ENCODE results near the gene OLA1. TPM values are rescaled to one million over a fixed set of nuclear protein-coding genes. Genes with fewer than 3 reads are reported as not detected.
A peak's percentile ranks its signal among the peaks of the same experiment; 100 is the strongest.
"Not testable (repeated sequence)": the region's sequence is repeated elsewhere in the genome, so short reads cannot be mapped to it uniquely, and the experiment has no call there.

The OLA1 gene
- total RNA-seq, 4 donors from 2014 or later: 40.4 to 54.1 (median 50.6) TPM

DNA sequence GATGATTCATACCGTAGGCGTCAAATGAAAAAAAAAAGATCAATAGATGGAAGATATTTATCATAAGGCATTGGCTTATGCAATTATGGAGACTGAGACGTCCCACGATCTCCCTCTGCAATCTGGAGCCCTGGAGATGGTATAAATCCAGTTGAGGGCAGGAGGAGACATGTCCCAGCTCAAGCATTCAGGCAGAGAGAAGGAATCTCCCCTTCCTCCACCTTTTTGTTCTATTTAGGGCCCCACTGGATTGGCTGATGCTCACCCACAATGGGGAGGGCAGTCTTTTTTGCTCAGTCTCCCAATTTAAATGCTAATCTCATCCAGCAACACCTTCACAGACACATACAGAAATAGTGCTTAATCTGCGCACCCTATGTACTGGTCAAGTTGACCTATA is 18.0 kb upstream of the OLA1 start:
- DNase-seq (ENCODE audit: low spot score): no peak
- TF ChIP-seq, protein P1, sequence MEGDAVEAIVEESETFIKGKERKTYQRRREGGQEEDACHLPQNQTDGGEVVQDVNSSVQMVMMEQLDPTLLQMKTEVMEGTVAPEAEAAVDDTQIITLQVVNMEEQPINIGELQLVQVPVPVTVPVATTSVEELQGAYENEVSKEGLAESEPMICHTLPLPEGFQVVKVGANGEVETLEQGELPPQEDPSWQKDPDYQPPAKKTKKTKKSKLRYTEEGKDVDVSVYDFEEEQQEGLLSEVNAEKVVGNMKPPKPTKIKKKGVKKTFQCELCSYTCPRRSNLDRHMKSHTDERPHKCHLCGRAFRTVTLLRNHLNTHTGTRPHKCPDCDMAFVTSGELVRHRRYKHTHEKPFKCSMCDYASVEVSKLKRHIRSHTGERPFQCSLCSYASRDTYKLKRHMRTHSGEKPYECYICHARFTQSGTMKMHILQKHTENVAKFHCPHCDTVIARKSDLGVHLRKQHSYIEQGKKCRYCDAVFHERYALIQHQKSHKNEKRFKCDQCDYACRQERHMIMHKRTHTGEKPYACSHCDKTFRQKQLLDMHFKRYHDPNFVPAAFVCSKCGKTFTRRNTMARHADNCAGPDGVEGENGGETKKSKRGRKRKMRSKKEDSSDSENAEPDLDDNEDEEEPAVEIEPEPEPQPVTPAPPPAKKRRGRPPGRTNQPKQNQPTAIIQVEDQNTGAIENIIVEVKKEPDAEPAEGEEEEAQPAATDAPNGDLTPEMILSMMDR (IDR thresholded peaks at IDR 0.05): no peak
- ATAC-seq (ENCODE audit: low FRiP score): no peak

DNA sequence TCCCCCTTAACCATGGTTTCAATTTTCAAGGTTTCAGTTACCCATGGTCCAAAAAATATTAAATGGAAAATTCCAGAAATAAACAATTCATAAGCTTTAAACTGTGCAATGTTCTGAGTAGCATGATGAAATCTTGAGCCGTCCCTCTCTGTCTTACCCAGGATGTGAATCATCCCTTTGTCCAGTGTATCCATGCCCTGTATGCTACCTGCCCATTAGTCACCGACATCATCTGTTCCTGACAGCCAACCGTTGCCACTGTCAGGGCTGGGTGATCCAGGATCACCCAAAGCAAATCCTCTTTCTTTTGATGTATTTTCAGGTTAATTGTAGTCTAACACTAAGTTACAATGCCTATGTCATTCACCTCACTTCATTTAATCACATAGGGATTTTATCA is 15.7 kb upstream of the OLA1 start:
- ATAC-seq (ENCODE audit: low FRiP score): no peak
- no peak for DNase-seq (ENCODE audit: low spot score)
- TF ChIP-seq, protein P1 (IDR thresholded peaks at IDR 0.05): no peak

DNA sequence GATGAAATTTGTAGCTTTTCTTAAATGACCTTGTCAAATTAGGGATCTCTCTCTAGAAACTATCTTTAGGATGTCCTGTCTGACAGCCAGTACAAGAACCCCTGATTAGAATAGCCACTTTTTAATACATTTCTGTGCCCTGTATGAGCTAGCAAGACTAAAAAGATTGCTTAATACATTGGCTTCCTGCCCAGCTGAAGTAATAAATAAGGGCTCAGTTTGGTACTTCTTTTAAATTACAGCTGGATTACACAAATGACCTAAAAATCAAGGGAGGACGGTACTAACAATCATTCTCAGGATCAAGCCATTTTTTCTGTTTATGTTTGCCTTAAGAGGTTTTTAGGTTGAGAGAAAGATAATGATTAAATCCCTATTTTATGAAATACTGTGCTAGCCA is 11.6 kb upstream of the OLA1 start:
- peak; percentile 73 for ATAC-seq (ENCODE audit: low FRiP score)
- no peak for DNase-seq (ENCODE audit: low spot score)
- TF ChIP-seq, protein P1 (IDR thresholded peaks at IDR 0.05): no peak

GRCh38 chr2:174254267-174254666 is 5.9 kb upstream of the OLA1 start:
- ATAC-seq (ENCODE audit: low FRiP score) (no peak), DNase-seq (ENCODE audit: low spot score) (no peak)
- TF ChIP-seq, protein P1 (IDR thresholded peaks at IDR 0.05): no peak

GRCh38 chr2:174248998-174249592 is 763 bp upstream of the OLA1 start:
- ATAC-seq (ENCODE audit: low FRiP score) (no peak), DNase-seq (ENCODE audit: low spot score) (no peak)
- TF ChIP-seq, protein P1 (IDR thresholded peaks at IDR 0.05): no peak

DNA sequence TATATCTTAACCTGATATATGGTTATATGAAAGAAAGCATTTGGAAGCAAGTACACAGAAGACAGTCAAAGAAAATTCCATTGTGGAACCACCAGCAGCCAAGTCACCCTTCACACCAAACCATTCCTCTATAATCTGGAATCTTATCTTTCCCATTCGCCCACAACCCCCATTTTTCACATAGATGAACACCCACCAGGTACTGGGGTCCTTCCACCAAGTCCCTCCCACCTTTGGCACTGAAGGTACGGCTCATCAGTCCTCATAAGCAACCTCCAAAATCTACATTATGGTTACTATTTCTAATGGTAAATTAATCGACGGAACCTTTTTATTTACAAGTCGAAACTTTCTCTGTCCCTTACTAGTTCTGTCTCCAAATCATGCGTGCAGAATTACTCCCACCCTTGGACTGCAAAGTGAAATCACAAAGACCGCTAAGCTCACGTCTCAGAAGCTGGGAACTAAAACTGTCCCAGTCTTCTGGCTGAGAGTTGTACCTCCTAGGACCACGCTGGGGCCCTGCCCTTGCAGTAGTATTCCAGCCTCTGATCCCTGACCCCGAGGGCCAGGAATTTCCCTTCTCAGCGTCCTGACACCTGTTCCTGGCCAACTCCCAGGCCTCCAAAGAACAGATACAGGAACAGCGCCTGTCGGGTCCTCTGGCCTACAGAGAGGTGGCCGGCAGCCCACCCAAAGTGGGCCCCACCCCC is 702 bp downstream of the OLA1 start:
- peak; percentile 25 for ATAC-seq (ENCODE audit: low FRiP score)
- TF ChIP-seq, protein P1 (IDR thresholded peaks at IDR 0.05): no peak
- DNase-seq (ENCODE audit: low spot score): no peak

GRCh38 chr2:174246944-174247381 is 1.4 kb downstream of the OLA1 start:
- TF ChIP-seq, protein P1 (IDR thresholded peaks at IDR 0.05): no peak
- DNase-seq (ENCODE audit: low spot score) (no peak), ATAC-seq (ENCODE audit: low FRiP score) (no peak)

DNA sequence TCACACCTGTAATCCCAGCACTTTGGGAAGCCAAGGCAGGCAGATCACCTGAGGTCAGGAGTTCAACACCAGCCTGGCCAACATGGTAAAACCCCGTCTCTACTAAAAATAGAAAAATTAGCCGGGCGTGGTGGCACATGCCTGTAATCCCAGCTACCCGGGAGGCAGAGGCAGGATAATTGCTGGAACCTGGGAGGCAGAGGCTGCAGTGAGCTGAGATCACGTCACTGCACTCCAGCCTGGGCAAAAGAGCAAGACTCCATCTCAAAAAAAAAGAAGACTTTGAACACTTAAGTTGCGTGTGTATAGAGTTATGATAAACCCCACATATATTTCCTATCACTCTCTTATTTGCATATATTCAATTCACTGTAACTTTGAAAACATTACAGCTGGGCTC is 2.7 kb downstream of the OLA1 start:
- DNase-seq (ENCODE audit: low spot score); ATAC-seq (ENCODE audit: low FRiP score): not testable (repeated sequence)
